HFFc6 (cell line): ENCODE results near the gene SNX20. TPM values are rescaled to one million over a fixed set of nuclear protein-coding genes. Genes with fewer than 3 reads are reported as not detected.

Experiments
- DNase-seq: peaks from one replicate; pipeline ENCODE4 v3.0.0-alpha.2; 2018
- H3K27ac Mint-ChIP-seq: 2 replicates; pipeline ENCODE4 v1.8.0; 2020; ENCODE audit warnings: mild to moderate bottlenecking, mixed read lengths
- H3K27me3 Mint-ChIP-seq: 2 replicates; pipeline ENCODE4 v1.8.0; 2021; ENCODE audit warnings: mild to moderate bottlenecking, moderate library complexity, mixed read lengths; ENCODE audit not compliant: insufficient read depth
- H3K36me3 Mint-ChIP-seq: 2 replicates; pipeline ENCODE4 v1.8.0; 2021; ENCODE audit warnings: low read depth, mixed read lengths
- H3K4me1 Mint-ChIP-seq: 2 replicates; pipeline ENCODE4 v1.8.0; 2020; ENCODE audit warnings: low read depth, mixed read lengths
- H3K4me3 Mint-ChIP-seq: 2 replicates; pipeline ENCODE4 v1.8.0; 2020; ENCODE audit warnings: mild to moderate bottlenecking, moderate library complexity, mixed read lengths
- H3K9me3 Mint-ChIP-seq: 2 replicates; pipeline ENCODE4 v1.8.0; 2020; ENCODE audit warnings: mild to moderate bottlenecking, mixed read lengths
- CTCF ChIP-seq: fragments of 200-600 bp; sonication (generic); IDR thresholded peaks from 2 replicates; pipeline ENCODE4 v1.5.0; 2021; ENCODE audit warnings: antibody characterized with exemption, mild to moderate bottlenecking
- total RNA-seq, 6 experiments: library from RNA; stranded (reverse); fragmentation: NEBNext Ultra II Directional; extraction: Animal tissue kit (Norgen Biotek cat#: 25700); gene quantifications; 2 replicates in 1 of 6; 3 replicates in 5 of 6; pipeline ENCODE4 v1.2.3, GENCODE V29; 2021

Gene SNX20
- total RNA-seq, 6 experiments from 2014 or later = not detected

DNA sequence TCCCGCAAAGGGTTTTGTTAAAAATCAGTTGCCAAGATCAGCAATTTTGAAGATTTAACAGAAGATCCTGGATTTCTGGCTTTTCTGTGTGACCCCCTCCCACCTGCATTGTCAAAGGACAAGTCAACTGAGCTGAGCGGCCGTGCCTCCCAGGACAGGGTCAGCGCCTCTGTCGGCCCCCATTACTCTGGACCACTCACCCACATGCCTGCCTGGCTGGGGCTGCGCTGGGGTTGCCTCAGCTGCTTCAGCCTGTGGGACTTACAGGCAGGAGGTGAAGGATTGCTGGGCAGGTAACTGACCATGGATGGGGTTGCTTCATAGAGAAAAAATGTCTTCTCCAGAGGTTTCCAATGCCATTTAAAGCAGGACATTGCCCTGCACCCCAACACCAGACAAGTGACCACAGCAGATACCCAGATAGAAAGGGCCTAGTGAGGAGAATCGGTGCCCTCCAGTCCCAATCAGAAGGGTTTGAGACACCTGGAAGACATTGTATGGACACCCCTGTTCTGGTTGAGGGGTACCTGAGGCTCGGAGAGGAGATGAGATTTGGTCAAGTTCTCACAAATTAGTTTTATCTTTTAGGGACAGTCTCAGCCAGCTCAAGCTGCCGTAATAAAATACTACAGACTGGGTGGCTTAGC is 52.8 kb downstream of the SNX20 start:
- Mint-ChIP-seq H3K4me1 (peaks cover 6% of the 10 kb centered on the region; the same call in 1 of the 2 replicates), H3K36me3 (no peaks in the 10 kb centered on the region), H3K27ac (no peak overlapping the region), H3K4me3 (no peak overlapping the region), H3K9me3 (no peaks in the 10 kb centered on the region), H3K27me3 (peaks cover 47% of the 10 kb centered on the region)
- no peak for DNase-seq
- TF ChIP-seq CTCF = no peak

DNA sequence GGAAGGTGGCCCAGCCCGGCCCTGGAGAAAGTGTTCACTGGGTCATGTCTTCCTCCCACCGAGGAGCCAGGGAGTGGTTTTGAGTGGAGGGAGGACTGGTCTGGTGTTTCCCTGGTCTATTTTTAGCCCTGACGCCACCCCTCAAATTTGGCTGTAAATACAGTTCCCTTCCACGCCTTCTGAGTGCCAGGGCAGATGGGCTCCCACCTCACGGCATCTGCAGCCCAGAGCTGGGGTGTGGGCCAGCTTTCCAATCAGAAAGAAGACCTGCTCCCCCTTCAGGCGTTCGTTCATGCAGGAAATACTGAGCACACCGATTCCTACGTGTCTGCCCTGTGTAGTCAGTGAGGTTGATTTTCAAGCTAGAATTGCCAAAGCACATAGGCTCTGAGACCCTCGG is 53.7 kb downstream of the SNX20 start:
- Mint-ChIP-seq H3K36me3 (no peaks in the 10 kb centered on the region), H3K27me3 (peaks cover 43% of the 10 kb centered on the region), H3K27ac (no peak overlapping the region), H3K9me3 (no peaks in the 10 kb centered on the region), H3K4me3 (no peak overlapping the region), H3K4me1 (peaks cover 6% of the 10 kb centered on the region; the same call in 1 of the 2 replicates)
- DNase-seq = peak; percentile 9
- TF ChIP-seq CTCF = peak; percentile 49; the same call in 1 of the 2 replicates

- Mint-ChIP-seq H3K27ac (no peak overlapping the region), H3K27me3 (peaks cover 38% of the 10 kb centered on the region), H3K36me3 (no peaks in the 10 kb centered on the region), H3K4me3 (no peak overlapping the region), H3K4me1 (peaks cover 6% of the 10 kb centered on the region; the same call in 1 of the 2 replicates), H3K9me3 (no peaks in the 10 kb centered on the region)
- DNase-seq = no peak
- TF ChIP-seq CTCF = no peak
These were observed 54.2 kb downstream of the SNX20 start for GRCh38 chr16:50626868-50627267.

DNA sequence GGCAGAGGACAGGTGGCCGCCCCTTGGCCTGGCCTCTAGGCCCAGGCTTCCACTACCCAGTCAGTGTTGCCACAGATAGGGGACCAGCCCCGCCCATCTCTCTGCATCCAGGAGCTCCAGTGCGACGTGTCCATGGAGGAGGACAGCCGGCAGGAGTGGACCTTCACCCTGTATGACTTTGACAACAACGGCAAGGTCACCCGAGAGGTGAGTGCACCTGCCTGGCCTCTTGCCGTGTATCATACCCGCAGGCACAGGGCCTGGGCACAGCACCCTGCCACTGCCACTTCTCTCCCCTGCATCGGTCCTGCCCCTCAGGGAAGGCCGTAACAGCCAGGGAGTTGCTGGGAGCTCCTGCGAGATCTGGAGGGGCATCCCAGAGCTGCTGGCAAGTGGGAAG is 55.7 kb downstream of the SNX20 start:
- Mint-ChIP-seq H3K27ac (no peak overlapping the region), H3K9me3 (no peaks in the 10 kb centered on the region), H3K4me1 (peaks cover 6% of the 10 kb centered on the region; the same call in 1 of the 2 replicates), H3K36me3 (no peaks in the 10 kb centered on the region), H3K4me3 (no peak overlapping the region), H3K27me3 (peaks cover 31% of the 10 kb centered on the region)
- no peak for TF ChIP-seq CTCF
- DNase-seq = no peak

DNA sequence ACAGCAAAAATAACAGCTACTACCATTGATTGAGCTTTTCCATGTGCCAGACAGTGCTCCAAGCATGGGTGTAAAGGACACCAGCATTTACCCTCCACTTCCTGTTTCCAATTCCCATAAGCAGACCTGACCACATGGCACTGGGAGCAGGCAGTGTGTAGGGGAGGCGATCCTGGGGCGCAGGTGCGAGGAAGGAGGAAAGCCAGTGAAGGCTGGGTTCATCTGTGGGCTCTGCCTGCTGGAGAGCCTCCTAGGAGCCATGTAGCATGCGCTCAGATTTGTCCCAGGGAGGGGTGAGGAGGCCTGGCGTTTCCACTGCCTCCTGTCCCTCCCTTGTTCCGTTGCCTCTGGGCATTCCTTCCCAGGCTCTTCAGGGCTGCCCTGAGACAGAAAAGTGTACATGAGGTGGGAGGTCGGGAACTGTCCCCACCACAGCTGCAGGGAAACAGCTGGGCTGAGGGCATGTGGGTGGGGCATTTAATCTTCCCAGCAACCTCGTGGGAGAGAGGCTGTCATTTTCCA is 56.6 kb downstream of the SNX20 start:
- no peak for TF ChIP-seq CTCF
- DNase-seq = no peak
- H3K4me3 Mint-ChIP-seq = no peak overlapping the region
- H3K36me3 Mint-ChIP-seq = no peaks in the 10 kb centered on the region
- peaks cover 6% of the 10 kb centered on the region; the same call in 1 of the 2 replicates for H3K4me1 Mint-ChIP-seq
- peaks cover 27% of the 10 kb centered on the region for H3K27me3 Mint-ChIP-seq
- H3K9me3 Mint-ChIP-seq = no peaks in the 10 kb centered on the region
- H3K27ac Mint-ChIP-seq = no peak overlapping the region
